ENCODE results near the gene GOLGA3.
"Not testable (repeated sequence)": the region's sequence is repeated elsewhere in the genome, so short reads cannot be mapped to it uniquely, and the experiment has no call there.

The GOLGA3 gene

GRCh38 chr12:132797820-132798570, 30.7 kb downstream of the GOLGA3 start:
- H3K4me3 ChIP-seq (ENCODE audit: low read depth, low read length): no peak overlapping the region
- TF ChIP-seq, protein P1, sequence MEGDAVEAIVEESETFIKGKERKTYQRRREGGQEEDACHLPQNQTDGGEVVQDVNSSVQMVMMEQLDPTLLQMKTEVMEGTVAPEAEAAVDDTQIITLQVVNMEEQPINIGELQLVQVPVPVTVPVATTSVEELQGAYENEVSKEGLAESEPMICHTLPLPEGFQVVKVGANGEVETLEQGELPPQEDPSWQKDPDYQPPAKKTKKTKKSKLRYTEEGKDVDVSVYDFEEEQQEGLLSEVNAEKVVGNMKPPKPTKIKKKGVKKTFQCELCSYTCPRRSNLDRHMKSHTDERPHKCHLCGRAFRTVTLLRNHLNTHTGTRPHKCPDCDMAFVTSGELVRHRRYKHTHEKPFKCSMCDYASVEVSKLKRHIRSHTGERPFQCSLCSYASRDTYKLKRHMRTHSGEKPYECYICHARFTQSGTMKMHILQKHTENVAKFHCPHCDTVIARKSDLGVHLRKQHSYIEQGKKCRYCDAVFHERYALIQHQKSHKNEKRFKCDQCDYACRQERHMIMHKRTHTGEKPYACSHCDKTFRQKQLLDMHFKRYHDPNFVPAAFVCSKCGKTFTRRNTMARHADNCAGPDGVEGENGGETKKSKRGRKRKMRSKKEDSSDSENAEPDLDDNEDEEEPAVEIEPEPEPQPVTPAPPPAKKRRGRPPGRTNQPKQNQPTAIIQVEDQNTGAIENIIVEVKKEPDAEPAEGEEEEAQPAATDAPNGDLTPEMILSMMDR (IDR thresholded peaks at IDR 0.05; ENCODE audit: borderline replicate concordance, insufficient read depth, low read depth, low read length): no peak

DNA sequence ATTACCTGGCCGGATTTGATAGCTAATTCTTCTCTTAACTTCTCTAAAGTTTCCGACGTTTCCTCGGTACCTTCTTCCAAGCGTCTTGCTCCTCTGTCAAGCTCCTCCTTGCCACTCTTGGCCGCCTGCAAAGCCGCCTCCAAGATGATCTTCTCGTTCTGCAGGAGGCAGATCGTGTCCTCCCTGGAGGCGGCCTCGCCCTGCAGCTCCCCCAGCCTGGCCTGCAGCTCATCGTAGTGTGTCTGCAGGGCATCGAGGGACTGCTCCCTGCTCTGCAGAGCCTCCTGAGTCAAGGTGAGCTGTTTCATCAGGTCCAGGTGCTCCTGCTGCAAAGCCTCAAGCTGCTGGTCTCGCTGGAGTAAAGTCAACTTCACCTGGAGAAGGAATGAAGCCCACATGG, 32.8 kb downstream of the GOLGA3 start:
- no peak overlapping the region for H3K4me3 ChIP-seq (ENCODE audit: low read depth, low read length)
- TF ChIP-seq, protein P1 (IDR thresholded peaks at IDR 0.05; ENCODE audit: borderline replicate concordance, insufficient read depth, low read depth, low read length): no peak

GRCh38 chr12:132791940-132792339, 36.7 kb downstream of the GOLGA3 start:
- H3K4me3 ChIP-seq (ENCODE audit: low read depth, low read length): not testable (repeated sequence)

DNA sequence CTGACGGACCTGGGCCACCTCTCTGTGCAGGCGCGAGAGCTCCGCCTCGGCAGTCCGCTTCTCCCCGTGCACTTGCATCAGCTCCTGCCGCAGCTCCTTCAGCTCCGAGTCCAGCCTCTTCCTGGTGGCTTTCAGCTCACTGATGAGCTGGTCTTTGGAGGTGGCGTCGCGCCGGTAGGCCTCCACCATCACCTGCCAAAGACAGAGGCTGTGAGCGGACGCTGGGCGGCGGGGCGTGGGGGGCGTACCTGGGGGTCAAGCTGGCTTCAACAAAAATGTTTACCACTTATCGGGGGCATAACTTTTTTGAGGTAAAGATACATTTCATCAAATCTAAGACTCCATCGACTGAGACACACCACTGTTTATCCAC, 39.6 kb downstream of the GOLGA3 start:
- no peak overlapping the region for H3K4me3 ChIP-seq (ENCODE audit: low read depth, low read length)
- TF ChIP-seq, protein P1 (IDR thresholded peaks at IDR 0.05; ENCODE audit: borderline replicate concordance, insufficient read depth, low read depth, low read length): no peak

DNA sequence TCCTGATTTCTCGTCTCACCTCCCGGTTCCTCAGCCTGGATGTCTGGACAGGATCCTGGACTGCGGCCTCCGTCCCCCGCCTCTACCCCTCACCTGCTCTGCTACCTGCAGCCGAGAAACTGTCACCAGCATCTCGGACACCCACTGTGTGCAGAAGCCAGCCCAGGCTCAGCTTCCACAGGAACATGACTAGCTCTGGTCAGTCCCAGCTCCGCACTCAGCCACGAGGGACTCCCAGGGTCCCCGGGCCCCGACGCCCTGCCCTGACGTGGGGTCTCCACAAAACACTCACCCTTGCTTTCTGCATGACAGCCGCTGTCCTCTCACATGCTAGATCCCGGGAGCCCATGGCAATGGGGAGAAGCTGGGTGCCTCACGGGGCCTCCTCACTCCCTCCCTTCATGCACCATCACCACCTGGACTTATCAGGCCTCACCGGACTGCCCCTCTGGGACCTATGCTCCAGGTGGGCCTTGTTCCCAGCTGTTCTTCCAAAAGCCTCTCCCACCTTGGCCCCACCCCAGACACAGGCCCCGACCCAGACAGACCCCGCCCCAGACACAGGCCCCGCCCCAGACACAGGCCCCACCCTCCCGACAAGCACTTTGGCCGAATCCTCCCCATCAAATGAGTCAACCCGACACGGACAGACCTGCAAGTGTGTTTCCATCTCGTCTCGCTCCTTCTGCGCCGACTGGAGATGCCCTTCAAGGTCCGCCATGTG, 40.1 kb downstream of the GOLGA3 start:
- TF ChIP-seq, protein P1 (IDR thresholded peaks at IDR 0.05; ENCODE audit: borderline replicate concordance, insufficient read depth, low read depth, low read length): no peak
- no peak overlapping the region for H3K4me3 ChIP-seq (ENCODE audit: low read depth, low read length)

- TF ChIP-seq, protein P1 (IDR thresholded peaks at IDR 0.05; ENCODE audit: borderline replicate concordance, insufficient read depth, low read depth, low read length): no peak
- H3K4me3 ChIP-seq (ENCODE audit: low read depth, low read length): no peak overlapping the region
Measured at GRCh38 chr12:132787877-132788276, 40.8 kb downstream of the GOLGA3 start.

- TF ChIP-seq, protein P1 (IDR thresholded peaks at IDR 0.05; ENCODE audit: borderline replicate concordance, insufficient read depth, low read depth, low read length): no peak
- H3K4me3 ChIP-seq (ENCODE audit: low read depth, low read length): no peak overlapping the region
Measured at GRCh38 chr12:132786192-132786591, 42.5 kb downstream of the GOLGA3 start.

Data from GM12875 (cell line).